HUDEP-2 (cell line): ENCODE results near the gene ANO2.
"Not testable (repeated sequence)": the region's sequence is repeated elsewhere in the genome, so short reads cannot be mapped to it uniquely, and the experiment has no call there.

Source experiments
- DNase-seq, 76 experiments: peaks; one replicate each; lab custom pipeline; 2025; ENCODE audit not compliant: unreplicated experiment in 76 of 76; lab: John Stamatoyannopoulos, UW

Gene ANO2

GRCh38 chr12:5691943-5692342 lies 253.1 kb downstream of the ANO2 start:
- DNase-seq: no peak

GRCh38 chr12:5690240-5690639 lies 254.8 kb downstream of the ANO2 start:
- DNase-seq: no peak

- no peak for DNase-seq
These were observed 255.3 kb downstream of the ANO2 start for GRCh38 chr12:5689773-5690172.

- no peak for DNase-seq
These were observed 256.8 kb downstream of the ANO2 start for GRCh38 chr12:5688226-5688625.

GRCh38 chr12:5685935-5686334 lies 259.1 kb downstream of the ANO2 start:
- DNase-seq: no peak

- no peak for DNase-seq
These were observed 260.1 kb downstream of the ANO2 start for GRCh38 chr12:5684989-5685388.

GRCh38 chr12:5682581-5682980 lies 262.5 kb downstream of the ANO2 start:
- DNase-seq: no peak

- no peak for DNase-seq
These were observed 266.9 kb downstream of the ANO2 start for GRCh38 chr12:5678176-5678575.

- not testable (repeated sequence) for DNase-seq
These were observed 275.4 kb downstream of the ANO2 start for GRCh38 chr12:5669624-5670023.

GRCh38 chr12:5665615-5666014 lies 279.4 kb downstream of the ANO2 start:
- no peak for DNase-seq

- DNase-seq: no peak
These were observed 283.2 kb downstream of the ANO2 start for GRCh38 chr12:5661811-5662210.

GRCh38 chr12:5660238-5660637 lies 284.8 kb downstream of the ANO2 start:
- DNase-seq: no peak

GRCh38 chr12:5658339-5658941 lies 286.6 kb downstream of the ANO2 start:
- not testable (repeated sequence) for DNase-seq

- DNase-seq: no peak
These were observed 288.2 kb downstream of the ANO2 start for GRCh38 chr12:5656836-5657235.

GRCh38 chr12:5655120-5655519 lies 289.9 kb downstream of the ANO2 start:
- no peak for DNase-seq

- no peak for DNase-seq
These were observed 291.0 kb downstream of the ANO2 start for GRCh38 chr12:5654019-5654418.

- no peak for DNase-seq
These were observed 294.1 kb downstream of the ANO2 start for GRCh38 chr12:5650829-5651461.

- no peak for DNase-seq
These were observed 294.8 kb downstream of the ANO2 start for GRCh38 chr12:5650281-5650680.

- DNase-seq: no peak
These were observed 296.2 kb downstream of the ANO2 start for GRCh38 chr12:5648692-5649359.

GRCh38 chr12:5643266-5643665 lies 301.8 kb downstream of the ANO2 start:
- no peak for DNase-seq

- no peak for DNase-seq
These were observed 307.4 kb downstream of the ANO2 start for GRCh38 chr12:5637698-5638097.

- DNase-seq: no peak
These were observed 308.2 kb downstream of the ANO2 start for GRCh38 chr12:5636907-5637306.
